Measurements from ENCODE around the gene TENM4. TPM values are rescaled to one million over a fixed set of nuclear protein-coding genes. Genes with fewer than 3 reads are reported as not detected.
"Not testable (repeated sequence)": the region's sequence is repeated elsewhere in the genome, so short reads cannot be mapped to it uniquely, and the experiment has no call there.

Gene TENM4
- total and polyA plus RNA-seq, 4 donors: 0.02 to 0.33 (median 0.14) TPM

DNA sequence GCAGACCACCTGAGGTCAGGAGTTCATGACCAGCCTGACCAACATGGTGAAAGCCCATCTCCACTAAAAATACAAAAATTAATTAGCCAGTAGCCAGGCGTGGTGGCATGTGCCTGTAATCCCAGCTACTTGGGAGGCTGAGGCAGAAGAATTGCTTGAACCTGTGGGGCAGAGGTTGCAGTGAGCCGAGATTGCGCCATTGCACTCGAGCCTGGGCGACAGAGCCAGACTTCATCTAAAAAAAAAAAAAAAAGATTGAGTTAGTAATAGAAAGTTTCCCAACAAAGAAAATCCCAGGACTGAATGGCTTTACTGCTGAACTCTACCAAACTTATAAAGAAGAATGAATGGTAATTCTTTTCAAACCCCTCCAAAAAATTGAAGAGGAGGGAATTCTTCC, 803.3 kb downstream of the TENM4 start:
- WGBS: 41% methylated on average over 5 of the region's 5 CpGs
- not testable (repeated sequence) for H3K36me3 ChIP-seq (ENCODE audit: control insufficient read depth in 4 of 4, insufficient read depth in 3 of 4, low read depth in 1 of 4, low read length in 3 of 4)

DNA sequence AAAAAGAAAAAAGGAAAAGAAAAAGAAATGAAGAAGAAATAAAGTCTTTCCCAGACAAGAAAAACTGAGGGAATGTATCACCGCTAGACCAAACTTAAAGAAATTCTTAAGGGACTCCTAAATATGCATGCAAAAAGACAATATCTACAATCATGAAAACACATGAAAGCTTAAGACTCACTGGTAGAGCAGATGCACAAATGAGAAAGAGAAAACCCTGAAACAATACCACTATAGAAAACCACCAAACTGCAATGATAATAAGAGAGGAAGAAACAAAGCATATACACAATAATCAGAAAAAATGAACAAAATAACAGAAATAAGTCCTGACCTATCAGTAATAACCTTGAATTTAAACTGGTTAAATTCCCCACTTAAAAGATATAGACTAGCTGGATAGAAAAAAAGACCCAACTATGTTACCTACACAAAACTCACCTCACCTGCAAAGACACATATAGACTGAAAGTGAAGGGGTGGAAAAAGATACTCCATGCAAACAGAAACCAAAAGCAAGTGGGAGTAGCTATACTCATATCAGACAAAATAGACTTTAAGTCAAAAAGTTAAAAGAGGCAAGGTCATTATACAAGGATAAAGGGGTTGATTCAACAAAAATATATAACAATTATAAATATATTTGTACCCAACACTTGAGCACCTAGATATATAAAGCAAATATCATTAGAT, 804.9 kb downstream of the TENM4 start:
- no peaks in the 10 kb centered on the region for H3K36me3 ChIP-seq (ENCODE audit: control insufficient read depth in 4 of 4, insufficient read depth in 3 of 4, low read depth in 1 of 4, low read length in 3 of 4)
- H3K4me3 ChIP-seq (ENCODE audit: low read depth in 1 of 3, low read length in 3 of 3): no peak overlapping the region
- no peak overlapping the region for H3K9ac ChIP-seq (ENCODE audit: low read depth in 1 of 2, low read length in 2 of 2)
- peaks cover 0 to 3% (median 0%) of the 10 kb centered on the region in 4 donors for H3K9me3 ChIP-seq (ENCODE audit: control insufficient read depth in 4 of 4, low read length in 3 of 4)
- H3K4me1 ChIP-seq (ENCODE audit: control insufficient read depth in 4 of 4, insufficient read depth in 4 of 4, low read length in 3 of 4): peaks cover 0 to 8% (median 4%) of the 10 kb centered on the region in 4 donors
- TF ChIP-seq, protein P1, sequence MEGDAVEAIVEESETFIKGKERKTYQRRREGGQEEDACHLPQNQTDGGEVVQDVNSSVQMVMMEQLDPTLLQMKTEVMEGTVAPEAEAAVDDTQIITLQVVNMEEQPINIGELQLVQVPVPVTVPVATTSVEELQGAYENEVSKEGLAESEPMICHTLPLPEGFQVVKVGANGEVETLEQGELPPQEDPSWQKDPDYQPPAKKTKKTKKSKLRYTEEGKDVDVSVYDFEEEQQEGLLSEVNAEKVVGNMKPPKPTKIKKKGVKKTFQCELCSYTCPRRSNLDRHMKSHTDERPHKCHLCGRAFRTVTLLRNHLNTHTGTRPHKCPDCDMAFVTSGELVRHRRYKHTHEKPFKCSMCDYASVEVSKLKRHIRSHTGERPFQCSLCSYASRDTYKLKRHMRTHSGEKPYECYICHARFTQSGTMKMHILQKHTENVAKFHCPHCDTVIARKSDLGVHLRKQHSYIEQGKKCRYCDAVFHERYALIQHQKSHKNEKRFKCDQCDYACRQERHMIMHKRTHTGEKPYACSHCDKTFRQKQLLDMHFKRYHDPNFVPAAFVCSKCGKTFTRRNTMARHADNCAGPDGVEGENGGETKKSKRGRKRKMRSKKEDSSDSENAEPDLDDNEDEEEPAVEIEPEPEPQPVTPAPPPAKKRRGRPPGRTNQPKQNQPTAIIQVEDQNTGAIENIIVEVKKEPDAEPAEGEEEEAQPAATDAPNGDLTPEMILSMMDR (IDR thresholded peaks at IDR 0.05; ENCODE audit: low read depth, low read length, missing input control): no peak
- TF ChIP-seq, protein P2, sequence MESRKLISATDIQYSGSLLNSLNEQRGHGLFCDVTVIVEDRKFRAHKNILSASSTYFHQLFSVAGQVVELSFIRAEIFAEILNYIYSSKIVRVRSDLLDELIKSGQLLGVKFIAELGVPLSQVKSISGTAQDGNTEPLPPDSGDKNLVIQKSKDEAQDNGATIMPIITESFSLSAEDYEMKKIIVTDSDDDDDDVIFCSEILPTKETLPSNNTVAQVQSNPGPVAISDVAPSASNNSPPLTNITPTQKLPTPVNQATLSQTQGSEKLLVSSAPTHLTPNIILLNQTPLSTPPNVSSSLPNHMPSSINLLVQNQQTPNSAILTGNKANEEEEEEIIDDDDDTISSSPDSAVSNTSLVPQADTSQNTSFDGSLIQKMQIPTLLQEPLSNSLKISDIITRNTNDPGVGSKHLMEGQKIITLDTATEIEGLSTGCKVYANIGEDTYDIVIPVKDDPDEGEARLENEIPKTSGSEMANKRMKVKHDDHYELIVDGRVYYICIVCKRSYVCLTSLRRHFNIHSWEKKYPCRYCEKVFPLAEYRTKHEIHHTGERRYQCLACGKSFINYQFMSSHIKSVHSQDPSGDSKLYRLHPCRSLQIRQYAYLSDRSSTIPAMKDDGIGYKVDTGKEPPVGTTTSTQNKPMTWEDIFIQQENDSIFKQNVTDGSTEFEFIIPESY (IDR thresholded peaks at IDR 0.05): no peak
- TF ChIP-seq, protein P3, sequence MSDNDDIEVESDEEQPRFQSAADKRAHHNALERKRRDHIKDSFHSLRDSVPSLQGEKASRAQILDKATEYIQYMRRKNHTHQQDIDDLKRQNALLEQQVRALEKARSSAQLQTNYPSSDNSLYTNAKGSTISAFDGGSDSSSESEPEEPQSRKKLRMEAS (IDR thresholded peaks at IDR 0.05): no peak
- TF ChIP-seq FOXA1 (IDR thresholded peaks at IDR 0.05): no peak
- no peak for TF ChIP-seq RXRA (IDR thresholded peaks at IDR 0.05)
- TF ChIP-seq JUND (IDR thresholded peaks at IDR 0.05): no peak
- WGBS: 98% methylated on average over 1 of the region's 1 CpG
- no peak for DNase-seq (ENCODE audit: low spot score)
- H3K27ac ChIP-seq (ENCODE audit: low read depth in 1 of 2, low read length in 2 of 2): no peak overlapping the region
- no peaks in the 10 kb centered on the region for H3K27me3 ChIP-seq (ENCODE audit: control insufficient read depth in 4 of 4, insufficient read depth in 4 of 4, low read length in 3 of 4)

More for the DNA sequence above, 803.3 kb downstream of the TENM4 start:
- not testable (repeated sequence) for H3K27ac ChIP-seq (ENCODE audit: low read depth in 1 of 2, low read length in 2 of 2); H3K4me1 ChIP-seq (ENCODE audit: control insufficient read depth in 4 of 4, insufficient read depth in 4 of 4, low read length in 3 of 4); H3K9ac ChIP-seq (ENCODE audit: low read depth in 1 of 2, low read length in 2 of 2); DNase-seq (ENCODE audit: low spot score); H3K27me3 ChIP-seq (ENCODE audit: control insufficient read depth in 4 of 4, insufficient read depth in 4 of 4, low read length in 3 of 4); H3K9me3 ChIP-seq (ENCODE audit: control insufficient read depth in 4 of 4, low read length in 3 of 4); H3K4me3 ChIP-seq (ENCODE audit: low read depth in 1 of 3, low read length in 3 of 3)
- TF ChIP-seq HNF4A (conservative IDR thresholded peaks at IDR 0.05) (peak; percentile 50 to 63), RXRA (IDR thresholded peaks at IDR 0.05) (peak in 1 of 2 donors; percentile 7)

DNA sequence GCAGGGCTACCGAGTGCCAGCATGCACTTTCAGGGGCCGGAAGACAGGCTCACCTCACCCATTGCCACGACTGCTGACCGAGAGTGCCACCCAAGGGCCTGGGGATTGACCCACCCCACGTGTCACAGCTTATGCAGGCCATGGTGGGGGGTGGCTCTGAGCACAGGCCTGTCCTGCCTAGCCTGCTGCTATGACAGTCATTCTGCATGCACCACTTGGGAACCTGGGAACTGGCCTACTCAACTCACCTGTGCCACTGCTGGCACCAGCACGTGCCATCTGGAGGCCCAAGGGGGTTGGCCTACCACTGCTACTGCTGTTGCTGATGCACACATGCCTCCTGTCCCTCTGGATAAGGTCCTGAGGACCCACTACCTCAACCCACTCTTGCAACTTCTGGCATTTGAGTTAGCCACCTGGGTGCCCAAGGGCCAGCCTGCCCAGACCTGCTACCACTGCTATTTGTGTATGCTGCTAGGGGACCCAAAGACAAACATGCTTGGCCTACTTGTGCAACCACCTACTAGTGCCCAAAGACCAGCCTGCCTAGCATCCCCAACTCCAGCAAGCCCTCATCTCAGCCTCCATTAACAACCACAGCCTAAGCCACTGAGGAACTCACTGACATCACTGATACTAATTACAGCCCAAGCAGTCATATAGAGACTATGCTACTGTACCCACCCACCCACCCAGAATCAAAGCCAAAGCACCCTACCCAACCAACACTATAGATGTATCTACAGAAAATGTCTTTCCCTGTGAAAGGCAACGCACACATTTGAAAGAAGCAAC, 807.1 kb downstream of the TENM4 start:
- Histone ChIP-seq H3K9me3 (ENCODE audit: control insufficient read depth in 4 of 4, low read length in 3 of 4) (peaks cover 3 to 8% (median 7%) of the 10 kb centered on the region in 4 donors), H3K36me3 (ENCODE audit: control insufficient read depth in 4 of 4, insufficient read depth in 3 of 4, low read depth in 1 of 4, low read length in 3 of 4) (no peaks in the 10 kb centered on the region), H3K4me1 (ENCODE audit: control insufficient read depth in 4 of 4, insufficient read depth in 4 of 4, low read length in 3 of 4) (peaks cover 0 to 8% (median 4%) of the 10 kb centered on the region in 4 donors), H3K27me3 (ENCODE audit: control insufficient read depth in 4 of 4, insufficient read depth in 4 of 4, low read length in 3 of 4) (no peaks in the 10 kb centered on the region), H3K4me3 (ENCODE audit: low read depth in 1 of 3, low read length in 3 of 3) (no peak overlapping the region), H3K27ac (ENCODE audit: low read depth in 1 of 2, low read length in 2 of 2) (no peak overlapping the region), H3K9ac (ENCODE audit: low read depth in 1 of 2, low read length in 2 of 2) (no peak overlapping the region)
- no peak for TF ChIP-seq RAD21 (IDR thresholded peaks at IDR 0.05)
- TF ChIP-seq FOXA2 (IDR thresholded peaks at IDR 0.05): no peak
- no peak for TF ChIP-seq HNF4A (conservative IDR thresholded peaks at IDR 0.05)
- no peak for TF ChIP-seq EGR1 (IDR thresholded peaks at IDR 0.05; ENCODE audit: low read depth in 2 of 2)
- TF ChIP-seq, protein P4, sequence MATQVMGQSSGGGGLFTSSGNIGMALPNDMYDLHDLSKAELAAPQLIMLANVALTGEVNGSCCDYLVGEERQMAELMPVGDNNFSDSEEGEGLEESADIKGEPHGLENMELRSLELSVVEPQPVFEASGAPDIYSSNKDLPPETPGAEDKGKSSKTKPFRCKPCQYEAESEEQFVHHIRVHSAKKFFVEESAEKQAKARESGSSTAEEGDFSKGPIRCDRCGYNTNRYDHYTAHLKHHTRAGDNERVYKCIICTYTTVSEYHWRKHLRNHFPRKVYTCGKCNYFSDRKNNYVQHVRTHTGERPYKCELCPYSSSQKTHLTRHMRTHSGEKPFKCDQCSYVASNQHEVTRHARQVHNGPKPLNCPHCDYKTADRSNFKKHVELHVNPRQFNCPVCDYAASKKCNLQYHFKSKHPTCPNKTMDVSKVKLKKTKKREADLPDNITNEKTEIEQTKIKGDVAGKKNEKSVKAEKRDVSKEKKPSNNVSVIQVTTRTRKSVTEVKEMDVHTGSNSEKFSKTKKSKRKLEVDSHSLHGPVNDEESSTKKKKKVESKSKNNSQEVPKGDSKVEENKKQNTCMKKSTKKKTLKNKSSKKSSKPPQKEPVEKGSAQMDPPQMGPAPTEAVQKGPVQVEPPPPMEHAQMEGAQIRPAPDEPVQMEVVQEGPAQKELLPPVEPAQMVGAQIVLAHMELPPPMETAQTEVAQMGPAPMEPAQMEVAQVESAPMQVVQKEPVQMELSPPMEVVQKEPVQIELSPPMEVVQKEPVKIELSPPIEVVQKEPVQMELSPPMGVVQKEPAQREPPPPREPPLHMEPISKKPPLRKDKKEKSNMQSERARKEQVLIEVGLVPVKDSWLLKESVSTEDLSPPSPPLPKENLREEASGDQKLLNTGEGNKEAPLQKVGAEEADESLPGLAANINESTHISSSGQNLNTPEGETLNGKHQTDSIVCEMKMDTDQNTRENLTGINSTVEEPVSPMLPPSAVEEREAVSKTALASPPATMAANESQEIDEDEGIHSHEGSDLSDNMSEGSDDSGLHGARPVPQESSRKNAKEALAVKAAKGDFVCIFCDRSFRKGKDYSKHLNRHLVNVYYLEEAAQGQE (IDR thresholded peaks at IDR 0.05): no peak
- TF ChIP-seq JUND (IDR thresholded peaks at IDR 0.05): no peak
- TF ChIP-seq, protein P3 (IDR thresholded peaks at IDR 0.05): no peak
- no peak for TF ChIP-seq TAF1 (conservative IDR thresholded peaks at IDR 0.05)
- TF ChIP-seq RXRA (IDR thresholded peaks at IDR 0.05): no peak
- no peak for TF ChIP-seq NR2F2 (IDR thresholded peaks at IDR 0.05)
- no peak for TF ChIP-seq GABPA (IDR thresholded peaks at IDR 0.05 in 1 of 2, conservative IDR thresholded peaks at IDR 0.05 in 1 of 2)
- TF ChIP-seq, protein P1 (IDR thresholded peaks at IDR 0.05; ENCODE audit: low read depth, low read length, missing input control): no peak
- 94% methylated on average over 7 of the region's 7 CpGs for WGBS
- no peak for DNase-seq (ENCODE audit: low spot score)
